ENCODE measurements around the gene MXD1.

MXD1 gene

DNA sequence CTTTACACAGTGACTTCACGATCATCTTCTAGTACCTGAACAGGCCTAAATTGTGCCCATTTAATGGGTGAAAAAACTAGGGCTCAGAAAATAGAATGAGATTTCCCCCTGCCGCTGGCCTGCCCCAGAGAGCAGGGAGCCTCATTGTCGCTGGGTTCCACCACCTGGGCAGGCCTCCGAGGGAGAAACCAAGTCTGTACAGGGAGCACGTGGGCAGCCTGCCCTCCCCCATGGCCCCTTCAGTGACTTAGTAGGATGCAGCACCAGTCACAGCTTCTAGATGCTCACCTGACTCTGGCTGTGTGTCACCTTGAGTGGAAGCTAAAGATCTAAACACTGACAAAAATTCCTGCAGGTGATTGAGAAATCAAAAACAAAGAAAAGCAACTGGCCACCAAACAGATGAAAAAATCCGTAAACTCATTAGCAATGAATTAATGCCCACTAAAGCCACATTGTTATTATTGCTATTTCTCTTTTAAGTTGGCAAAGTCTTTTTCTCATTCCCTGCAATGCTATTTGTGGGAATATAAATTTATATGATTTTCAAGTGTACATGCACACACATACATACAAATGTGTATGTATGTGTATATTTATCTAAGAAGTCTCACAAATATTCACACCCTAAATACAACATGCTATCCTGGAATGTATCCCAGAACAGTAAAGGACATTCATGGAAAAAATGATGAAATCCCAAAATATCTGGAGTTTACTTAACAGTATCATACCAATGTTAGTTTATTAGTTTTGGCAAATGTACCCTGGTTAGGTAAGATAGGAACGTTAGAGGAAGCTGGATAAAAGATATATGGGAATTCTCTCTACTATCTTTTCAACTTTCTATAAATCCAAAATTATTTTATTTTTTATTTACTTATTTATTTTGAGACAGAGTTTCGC lies 65.2 kb downstream of the MXD1 start:
- no peak for DNase-seq

DNA sequence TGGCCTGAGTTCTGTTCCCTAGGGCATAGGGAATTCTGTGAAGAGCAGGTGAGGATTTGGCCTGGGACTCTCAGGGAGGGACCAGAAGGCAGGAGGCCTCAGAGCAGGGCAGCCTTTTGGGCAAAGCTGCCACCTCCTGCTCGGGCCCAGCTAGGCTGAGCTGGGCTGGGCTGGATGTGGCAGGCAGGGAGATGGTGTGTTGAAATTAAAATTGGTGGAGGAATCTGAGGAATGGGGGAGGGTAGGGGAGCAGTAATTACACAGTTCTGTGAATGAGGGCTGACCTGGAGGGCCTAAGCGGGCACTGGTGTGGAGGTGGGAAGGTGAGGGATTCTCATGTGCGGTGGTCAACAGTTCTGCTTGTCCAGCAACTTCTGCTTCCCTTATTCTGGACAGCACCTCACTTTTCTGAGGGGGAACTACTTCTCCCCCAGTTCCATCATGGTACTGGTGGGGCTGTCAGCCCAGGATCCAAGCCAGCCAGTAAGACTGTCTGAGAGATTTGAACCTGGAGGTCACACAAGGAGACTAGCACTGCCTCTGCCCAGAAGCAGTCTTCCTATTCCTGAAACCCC lies 68.6 kb downstream of the MXD1 start:
- no peak for DNase-seq

DNA sequence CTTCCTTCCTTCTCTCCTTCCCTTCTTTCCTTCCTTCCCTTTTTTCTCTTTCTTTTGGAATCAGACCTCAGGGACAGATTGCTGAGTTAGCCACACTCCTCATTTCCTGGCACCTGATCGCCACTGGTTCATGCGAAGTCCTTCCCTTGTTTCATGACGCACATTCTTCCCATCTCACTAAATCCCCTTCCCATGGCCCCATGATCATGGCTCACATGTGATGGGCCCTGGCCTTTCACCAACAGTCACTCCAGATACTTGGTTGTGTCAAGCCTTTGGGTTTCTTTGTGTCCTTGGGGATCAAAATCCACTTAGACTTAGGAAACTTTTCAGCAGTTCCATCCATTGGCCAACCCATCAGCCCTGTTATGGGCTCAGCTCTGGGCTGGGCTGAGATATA lies 70.3 kb downstream of the MXD1 start:
- DNase-seq = no peak

DNA sequence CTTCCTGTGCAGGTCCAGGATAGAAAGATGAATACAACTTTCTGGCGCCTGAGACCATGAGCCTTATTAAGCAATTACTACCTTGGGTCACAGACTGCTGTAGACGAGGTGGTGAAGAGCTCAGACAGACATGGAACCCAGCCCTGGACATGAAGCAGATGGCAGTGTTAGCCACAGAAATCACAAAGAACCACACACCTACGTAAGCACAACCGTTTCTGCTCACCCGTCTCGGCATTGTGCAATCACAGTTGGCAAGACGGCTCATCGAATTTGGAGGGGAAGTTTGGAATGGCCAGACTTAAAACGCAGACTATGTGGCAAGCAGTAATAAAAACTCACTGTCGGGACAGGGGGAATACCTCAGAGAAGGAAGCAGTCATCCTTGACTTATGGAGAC lies 70.8 kb downstream of the MXD1 start:
- DNase-seq = no peak

DNA sequence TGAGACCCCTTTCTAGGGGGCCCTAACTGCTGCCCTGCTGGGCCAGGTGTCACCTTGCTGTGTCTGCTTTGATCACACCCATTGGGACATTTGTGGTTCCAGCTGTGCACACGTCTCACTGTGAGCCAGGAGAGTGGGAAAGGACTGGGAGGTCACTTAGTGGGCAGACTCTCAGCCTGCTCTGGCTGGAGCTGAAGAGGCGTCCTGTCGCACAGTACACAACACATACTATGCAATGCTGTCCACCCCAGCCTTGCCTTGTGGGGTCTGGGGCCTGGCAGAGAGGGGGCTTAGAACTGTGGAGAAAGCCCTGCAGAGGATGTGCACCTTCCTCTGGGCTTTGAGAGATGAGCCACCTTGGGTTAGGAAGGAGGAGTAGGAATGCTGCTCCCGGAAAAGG lies 71.8 kb downstream of the MXD1 start:
- no peak for DNase-seq

DNA sequence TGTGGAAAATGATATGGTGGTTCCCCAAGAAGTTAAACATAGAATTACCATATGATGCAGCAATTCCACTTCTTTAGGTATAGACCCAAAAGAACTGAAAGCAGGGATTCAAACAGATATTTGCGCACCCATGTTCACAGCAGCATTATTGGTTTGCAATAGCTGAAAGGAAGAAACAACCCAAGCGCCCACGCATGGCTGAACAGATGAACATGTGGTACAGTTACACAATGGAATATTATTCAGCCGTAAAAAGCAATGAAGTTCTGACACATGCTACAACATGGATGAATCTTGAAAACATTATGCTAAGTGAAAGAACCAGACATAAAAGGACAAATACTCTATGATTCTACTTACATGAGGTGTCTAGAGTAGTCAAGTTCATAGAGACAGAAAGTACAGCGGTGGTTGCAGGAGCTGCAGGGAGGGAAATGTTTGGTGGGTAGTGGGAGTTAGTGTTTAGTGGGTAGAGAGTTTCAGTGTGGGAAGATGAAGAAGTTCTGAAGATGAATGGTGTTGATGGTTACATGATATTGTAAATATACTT lies 73.3 kb downstream of the MXD1 start:
- DNase-seq = no peak

- DNase-seq = peak; percentile 43
These were observed 74.1 kb downstream of the MXD1 start for GRCh38 chr2:69989009-69989408.

DNA sequence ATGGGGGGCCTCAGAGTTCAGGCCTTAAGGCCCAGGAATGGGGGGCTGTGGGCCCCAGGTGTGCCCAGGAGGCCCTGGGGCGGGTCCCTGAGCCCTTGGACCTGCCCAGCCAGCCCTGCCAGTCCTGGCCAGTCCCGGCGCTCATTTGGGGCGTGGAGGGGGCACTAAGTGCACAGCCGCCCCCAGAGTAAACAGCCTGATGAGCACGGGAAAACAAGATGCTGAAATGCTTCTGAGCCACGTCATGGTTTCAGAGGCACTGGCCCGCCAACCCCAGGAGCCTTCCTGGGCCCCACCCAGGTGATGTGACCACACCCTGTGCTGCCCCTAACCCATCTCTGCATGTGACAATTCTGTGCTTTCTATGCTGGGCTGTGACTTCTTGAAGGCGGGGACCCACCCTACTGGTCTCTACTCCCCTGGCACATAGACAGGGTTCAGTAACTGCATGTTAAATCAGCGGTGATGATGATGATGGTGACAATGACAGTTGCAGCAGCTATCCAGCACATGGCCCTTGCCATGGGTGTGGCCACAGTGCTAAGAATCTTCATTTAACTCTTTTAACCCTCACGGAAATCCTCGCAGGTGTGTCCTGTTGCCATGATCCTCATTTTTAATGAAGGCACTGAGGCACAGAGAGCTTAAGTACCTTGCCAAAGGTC lies 74.7 kb downstream of the MXD1 start:
- DNase-seq = no peak
